Measurements from ENCODE around the gene TXNRD2.

The TXNRD2 gene

GRCh38 chr22:19941365-19942082 is at the start of gene TXNRD2, which contains the start of gene COMT:
Gene TXNRD2, minus strand, starts transcription at chr22:19941818. Its CDS starts 15 bp downstream, at chr22:19941803.
Gene COMT, plus strand, starts transcription at chr22:19941772. Its CDS starts 20,755 bp downstream, at chr22:19962527.
- DNase-seq: peak; percentile 51

GRCh38 chr22:19991395-19991644 is 49.7 kb upstream of the TXNRD2 start:
- no peak for DNase-seq

GRCh38 chr22:19990609-19991394 is 49.2 kb upstream of the TXNRD2 start:
- DNase-seq: no peak

- DNase-seq: no peak
These were observed 48.6 kb upstream of the TXNRD2 start for GRCh38 chr22:19990188-19990587.

GRCh38 chr22:19989725-19990067 is 48.1 kb upstream of the TXNRD2 start:
- DNase-seq: no peak

- DNase-seq: no peak
These were observed 47.5 kb upstream of the TXNRD2 start for GRCh38 chr22:19988965-19989724.

- no peak for DNase-seq
These were observed 46.8 kb upstream of the TXNRD2 start for GRCh38 chr22:19988331-19988808.

GRCh38 chr22:19987394-19988306 is 46.0 kb upstream of the TXNRD2 start:
- no peak for DNase-seq

GRCh38 chr22:19986410-19987341 is 45.1 kb upstream of the TXNRD2 start:
- peak; percentile 51 for DNase-seq

GRCh38 chr22:19986011-19986409 is 44.4 kb upstream of the TXNRD2 start:
- no peak for DNase-seq

GRCh38 chr22:19984851-19985811 is 43.5 kb upstream of the TXNRD2 start:
- no peak for DNase-seq

GRCh38 chr22:19984201-19984753 is 42.7 kb upstream of the TXNRD2 start:
- peak; percentile 4 for DNase-seq

- DNase-seq: no peak
These were observed 42.1 kb upstream of the TXNRD2 start for GRCh38 chr22:19983741-19984140.

- no peak for DNase-seq
These were observed 41.5 kb upstream of the TXNRD2 start for GRCh38 chr22:19982991-19983578.

GRCh38 chr22:19981961-19982920 is 40.6 kb upstream of the TXNRD2 start:
- DNase-seq: no peak

- DNase-seq: no peak
These were observed 39.7 kb upstream of the TXNRD2 start for GRCh38 chr22:19981171-19981960.

- no peak for DNase-seq
These were observed 39.1 kb upstream of the TXNRD2 start for GRCh38 chr22:19980766-19981165.

Measured in NCI-H1092 treated with DMSO at 0.1 percent for 48 hours (cell line).